Measurements from ENCODE around the gene CLDN20. TPM values are rescaled to one million over a fixed set of nuclear protein-coding genes. Genes with fewer than 3 reads are reported as not detected.

The CLDN20 gene
- total RNA-seq, 1 donor from 2014 or later, result not detected

GRCh38 chr6:155292711-155293110 is 28.9 kb downstream of the CLDN20 start:
- no peak for TF ChIP-seq CTCF (IDR thresholded peaks at IDR 0.05; ENCODE audit: insufficient read depth, low read length, poor library complexity, severe bottlenecking)
- H3K4me3 ChIP-seq (ENCODE audit: low read depth, low read length), result no peak overlapping the region
- H3K36me3 ChIP-seq (ENCODE audit: control insufficient read depth, insufficient read depth, low read length), result no peaks in the 10 kb centered on the region
- no peaks in the 10 kb centered on the region for H3K27me3 ChIP-seq (ENCODE audit: control insufficient read depth, insufficient read depth, low read length)
- no peak for DNase-seq (ENCODE audit: low read depth)

- no peaks in the 10 kb centered on the region for H3K36me3 ChIP-seq (ENCODE audit: control insufficient read depth, insufficient read depth, low read length)
- no peaks in the 10 kb centered on the region for H3K27me3 ChIP-seq (ENCODE audit: control insufficient read depth, insufficient read depth, low read length)
- TF ChIP-seq CTCF (IDR thresholded peaks at IDR 0.05; ENCODE audit: insufficient read depth, low read length, poor library complexity, severe bottlenecking), result no peak
- DNase-seq (ENCODE audit: low read depth), result no peak
- H3K4me3 ChIP-seq (ENCODE audit: low read depth, low read length), result no peak overlapping the region
These were observed 33.9 kb downstream of the CLDN20 start for GRCh38 chr6:155297669-155298068.

- Histone ChIP-seq H3K4me3 (ENCODE audit: low read depth, low read length) (no peak overlapping the region), H3K36me3 (ENCODE audit: control insufficient read depth, insufficient read depth, low read length) (no peaks in the 10 kb centered on the region), H3K27me3 (ENCODE audit: control insufficient read depth, insufficient read depth, low read length) (no peaks in the 10 kb centered on the region)
- no peak for TF ChIP-seq CTCF (IDR thresholded peaks at IDR 0.05; ENCODE audit: insufficient read depth, low read length, poor library complexity, severe bottlenecking)
- DNase-seq (ENCODE audit: low read depth), result no peak
These were observed 38.1 kb downstream of the CLDN20 start for GRCh38 chr6:155301867-155302266.

- no peaks in the 10 kb centered on the region for H3K36me3 ChIP-seq (ENCODE audit: control insufficient read depth, insufficient read depth, low read length)
- no peak for DNase-seq (ENCODE audit: low read depth)
These were observed 39.6 kb downstream of the CLDN20 start for GRCh38 chr6:155303361-155303870.

GRCh38 chr6:155306958-155307357 is 43.1 kb downstream of the CLDN20 start:
- no peak for DNase-seq (ENCODE audit: low read depth)
- no peaks in the 10 kb centered on the region for H3K36me3 ChIP-seq (ENCODE audit: control insufficient read depth, insufficient read depth, low read length)
- H3K27me3 ChIP-seq (ENCODE audit: control insufficient read depth, insufficient read depth, low read length), result no peaks in the 10 kb centered on the region
- H3K4me3 ChIP-seq (ENCODE audit: low read depth, low read length), result no peak overlapping the region
- TF ChIP-seq CTCF (IDR thresholded peaks at IDR 0.05; ENCODE audit: insufficient read depth, low read length, poor library complexity, severe bottlenecking), result no peak

More at GRCh38 chr6:155303361-155303870, 39.6 kb downstream of the CLDN20 start:
- TF ChIP-seq CTCF (IDR thresholded peaks at IDR 0.05; ENCODE audit: insufficient read depth, low read length, poor library complexity, severe bottlenecking), result no peak
- no peak overlapping the region for H3K4me3 ChIP-seq (ENCODE audit: low read depth, low read length)
- no peaks in the 10 kb centered on the region for H3K27me3 ChIP-seq (ENCODE audit: control insufficient read depth, insufficient read depth, low read length)

GRCh38 chr6:155309150-155309549 is 45.3 kb downstream of the CLDN20 start:
- H3K4me3 ChIP-seq (ENCODE audit: low read depth, low read length), result no peak overlapping the region
- no peak for DNase-seq (ENCODE audit: low read depth)
- no peaks in the 10 kb centered on the region for H3K36me3 ChIP-seq (ENCODE audit: control insufficient read depth, insufficient read depth, low read length)
- no peak for TF ChIP-seq CTCF (IDR thresholded peaks at IDR 0.05; ENCODE audit: insufficient read depth, low read length, poor library complexity, severe bottlenecking)
- no peaks in the 10 kb centered on the region for H3K27me3 ChIP-seq (ENCODE audit: control insufficient read depth, insufficient read depth, low read length)
